Measurements from ENCODE around the gene ALDH1A1.

- no peak for TF ChIP-seq EZH2 (IDR thresholded peaks at IDR 0.05)
- TF ChIP-seq POLR2AphosphoS5 (IDR thresholded peaks at IDR 0.05; ENCODE audit: borderline replicate concordance, low read depth, low read length), result peak; percentile 49; the same call in 1 of the 2 replicates
These were observed 88.5 kb downstream of the ALDH1A1 start for GRCh38 chr9:72864327-72864726.

Data from SK-N-MC (cell line).